C4-2B (cell line): ENCODE data around the gene DPF3.

ENCODE experiments used
- CTCF ChIP-seq: fragments of 450-650 bp; conservative IDR thresholded peaks from 2 replicates; pipeline ENCODE4 v1.5.1; 2017; ENCODE audit warnings: mild to moderate bottlenecking
- ZFX ChIP-seq: fragments of 450-650 bp; IDR thresholded peaks from 2 replicates; pipeline ENCODE4 v1.6.1; 2017

DNA sequence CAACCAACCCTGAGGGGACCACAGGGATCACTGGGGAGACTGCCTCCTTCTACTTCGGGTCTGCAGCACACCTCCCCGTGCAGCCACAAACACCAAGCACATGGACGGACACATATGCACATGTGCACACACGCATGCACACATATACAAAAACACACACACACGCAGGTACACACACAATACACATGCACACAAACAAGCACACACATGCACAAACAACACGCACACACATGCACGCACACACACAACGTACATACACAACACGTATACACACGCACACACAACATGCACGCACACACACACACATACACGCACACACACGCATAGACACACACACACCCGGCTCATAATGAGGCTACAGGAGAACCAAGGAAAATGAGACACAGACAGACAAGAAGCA, 203.6 kb downstream of the DPF3 start:
- TF ChIP-seq CTCF (no peak), ZFX (no peak)
